A549 (cell line): ENCODE data around the gene PRDX5.

Experiments used
- CTCF ChIP-seq: fragments of >200 bp; sonication (Bioruptor Twin); formaldehyde crosslinking; IDR thresholded peaks from 3 replicates; pipeline ENCODE4 v1.5.1; 2016
- HDAC2 ChIP-seq: fragments of 200-600 bp; sonication (generic); IDR thresholded peaks from 2 replicates; pipeline ENCODE4 v1.6.1; 2016
- JUN ChIP-seq, 2 experiments: fragments of >200 bp; sonication (Bioruptor Twin); formaldehyde crosslinking; IDR thresholded peaks; 2 replicates in 1 of 2; 3 replicates in 1 of 2; pipeline ENCODE4 v1.6.1; 2016 to 2017
- MAFK ChIP-seq: fragments of 450-650 bp; IDR thresholded peaks from 2 replicates; pipeline ENCODE4 v1.6.1; 2014; ENCODE audit not compliant: partially characterized antibody
- POLR2A ChIP-seq: IDR thresholded peaks from 2 replicates; pipeline ENCODE4 v1.6.1; 2012; ENCODE audit warnings: mild to moderate bottlenecking, low read length
- RAD21 ChIP-seq, 2 experiments: fragments of >200 bp in 1 of 2; sonication (Bioruptor Twin) in 1 of 2; formaldehyde crosslinking in 1 of 2; IDR thresholded peaks in 1 of 2; conservative IDR thresholded peaks in 1 of 2; 2 replicates in 1 of 2; 3 replicates in 1 of 2; pipeline ENCODE4 v1.6.1; 2012 to 2018; ENCODE audit warnings: inconsistent platforms in 1 of 2

- peak; percentile 12; the same call in 1 of the 2 replicates for TF ChIP-seq POLR2A
- no peak for TF ChIP-seq RAD21 (conservative IDR thresholded peaks at IDR 0.05 in 1 of 2, IDR thresholded peaks at IDR 0.05 in 1 of 2)
- no peak for TF ChIP-seq CTCF
- no peak for TF ChIP-seq JUN (IDR thresholded peaks at IDR 0.05)
- no peak for TF ChIP-seq MAFK
- no peak for TF ChIP-seq HDAC2
Measured at GRCh38 chr11:64357904-64358535, 40.1 kb downstream of the PRDX5 start.
